NCI-H1092 treated with DMSO at 0.1 percent for 48 hours (cell line): ENCODE results near the gene KDM4D.
A peak's percentile ranks its signal among the peaks of the same experiment; 100 is the strongest.
"Not testable (repeated sequence)": the region's sequence is repeated elsewhere in the genome, so short reads cannot be mapped to it uniquely, and the experiment has no call there.

Experiments
- DNase-seq: peaks from one replicate; lab custom pipeline; 2025; lab: John Stamatoyannopoulos, UW

Gene KDM4D

GRCh38 chr11:94958121-94958696 is 15.3 kb upstream of the KDM4D start:
- no peak for DNase-seq

DNA sequence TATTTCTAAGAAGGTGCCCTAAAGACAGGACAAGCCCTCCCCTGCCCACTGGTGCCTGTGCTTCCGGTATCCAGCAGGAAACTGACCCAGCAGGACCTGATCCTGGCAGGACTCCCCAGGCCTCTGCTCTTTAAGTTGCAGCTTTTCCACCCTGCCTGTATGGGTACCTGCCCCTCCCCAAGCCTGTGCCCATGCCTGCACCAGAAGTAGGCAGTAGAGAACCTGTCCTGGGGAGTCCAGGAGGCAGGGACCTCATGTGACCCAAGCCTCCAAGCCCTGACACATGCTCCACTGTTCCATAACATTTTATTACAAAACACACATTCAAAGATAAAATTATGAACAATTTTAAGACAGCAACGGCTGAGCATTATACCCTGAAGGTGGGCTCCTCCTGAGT is 14.3 kb upstream of the KDM4D start:
- DNase-seq: no peak

DNA sequence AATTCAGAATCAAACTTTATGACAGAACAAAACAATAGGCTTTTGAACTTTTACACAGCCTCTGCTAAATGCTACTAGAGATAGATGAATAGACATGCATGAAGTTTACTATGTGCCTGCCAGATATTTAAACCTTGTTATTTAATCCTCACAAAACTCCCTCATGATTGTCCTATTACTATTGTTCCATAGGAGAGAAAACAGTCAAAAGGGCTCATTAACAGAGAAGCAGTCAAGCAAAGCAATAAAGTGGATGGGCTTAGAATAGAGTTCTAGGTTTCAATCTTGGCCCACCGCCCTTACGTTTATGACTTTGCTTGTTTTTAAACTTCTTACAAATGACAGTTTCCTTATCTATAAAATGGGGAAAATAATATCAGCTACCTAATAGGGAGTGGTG is 13.0 kb upstream of the KDM4D start:
- no peak for DNase-seq

- no peak for DNase-seq
Measured at GRCh38 chr11:94961255-94961654, 12.3 kb upstream of the KDM4D start.

DNA sequence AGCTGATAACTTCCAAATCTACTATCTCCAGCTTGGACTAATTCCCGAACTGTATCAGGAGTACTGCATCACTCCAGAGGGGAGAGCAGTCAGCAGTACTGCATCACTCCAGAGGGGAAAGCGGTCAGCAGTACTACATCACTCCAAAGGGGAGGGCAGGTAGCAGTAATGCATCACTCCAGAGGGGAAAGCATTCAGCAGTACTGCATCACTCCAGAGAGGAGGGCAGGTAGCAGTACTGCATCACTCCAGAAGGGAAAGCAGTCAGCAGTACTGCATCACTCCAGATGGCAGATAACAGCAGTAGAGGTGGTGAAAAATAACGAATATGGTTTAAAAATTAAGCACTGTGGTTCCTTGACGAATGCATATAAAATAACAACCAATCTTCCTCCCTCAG is 8.6 kb upstream of the KDM4D start:
- no peak for DNase-seq

GRCh38 chr11:94968334-94968958 is 5.1 kb upstream of the KDM4D start:
- peak; percentile 6 for DNase-seq

GRCh38 chr11:94972700-94973098 is 810 bp upstream of the KDM4D start:
- no peak for DNase-seq

DNA sequence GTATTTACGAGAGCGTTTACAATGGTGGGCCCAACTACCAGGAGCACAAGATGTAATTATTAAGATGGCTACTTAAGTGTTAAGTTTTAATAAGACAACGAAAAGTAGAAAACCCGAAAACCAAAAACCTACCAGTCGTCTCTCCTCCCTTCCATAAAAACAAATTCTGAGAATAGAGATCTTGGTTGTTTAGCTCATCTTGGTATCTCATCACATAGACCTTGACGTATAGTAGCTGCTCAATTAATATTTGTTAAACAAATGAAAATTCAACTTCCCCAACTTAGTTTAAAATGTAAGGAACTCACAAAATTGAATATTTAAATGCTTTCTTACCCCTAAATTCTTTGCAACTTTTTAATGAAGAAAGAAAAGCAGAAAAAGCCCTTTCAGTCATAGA is 669 bp downstream of the KDM4D start:
- DNase-seq: no peak

DNA sequence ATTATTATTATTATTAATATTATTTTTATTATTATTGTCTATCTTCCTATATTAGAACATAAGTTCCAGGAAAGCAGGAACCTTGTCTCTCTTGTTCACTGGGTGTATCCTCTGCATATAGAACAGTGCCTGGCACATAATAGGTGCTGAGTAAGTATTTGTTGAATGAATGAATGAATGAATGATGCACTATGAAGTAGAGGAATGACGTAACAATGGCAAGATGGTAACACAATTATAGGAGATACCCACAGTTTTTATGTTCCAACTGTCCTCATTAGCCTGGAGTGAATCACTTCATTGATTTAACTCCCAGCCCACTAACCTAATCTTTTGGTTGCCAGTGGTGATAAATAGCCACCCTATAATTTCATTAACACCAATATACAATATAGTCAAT is 2.1 kb downstream of the KDM4D start:
- DNase-seq: no peak

GRCh38 chr11:94987378-94987777 is 13.9 kb downstream of the KDM4D start:
- DNase-seq: no peak

DNA sequence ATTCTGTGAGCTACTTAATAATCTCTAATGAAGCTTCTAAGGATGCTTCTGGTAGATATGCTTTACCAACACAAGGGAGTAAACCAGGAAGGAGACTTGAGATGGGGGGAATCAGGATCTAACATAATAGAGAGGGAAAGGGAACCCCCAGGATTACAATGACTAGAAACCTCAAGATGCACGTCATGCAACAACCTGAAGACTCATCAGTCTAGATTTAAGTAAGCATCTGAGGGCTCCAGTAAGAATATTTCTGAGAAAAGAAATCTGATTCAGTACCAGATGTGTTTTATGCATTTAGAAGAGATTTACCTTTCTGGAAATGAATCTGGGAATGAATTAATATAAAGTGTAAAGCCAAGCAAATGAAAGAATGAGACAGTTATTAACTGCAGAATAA is 15.2 kb downstream of the KDM4D start:
- DNase-seq: no peak

DNA sequence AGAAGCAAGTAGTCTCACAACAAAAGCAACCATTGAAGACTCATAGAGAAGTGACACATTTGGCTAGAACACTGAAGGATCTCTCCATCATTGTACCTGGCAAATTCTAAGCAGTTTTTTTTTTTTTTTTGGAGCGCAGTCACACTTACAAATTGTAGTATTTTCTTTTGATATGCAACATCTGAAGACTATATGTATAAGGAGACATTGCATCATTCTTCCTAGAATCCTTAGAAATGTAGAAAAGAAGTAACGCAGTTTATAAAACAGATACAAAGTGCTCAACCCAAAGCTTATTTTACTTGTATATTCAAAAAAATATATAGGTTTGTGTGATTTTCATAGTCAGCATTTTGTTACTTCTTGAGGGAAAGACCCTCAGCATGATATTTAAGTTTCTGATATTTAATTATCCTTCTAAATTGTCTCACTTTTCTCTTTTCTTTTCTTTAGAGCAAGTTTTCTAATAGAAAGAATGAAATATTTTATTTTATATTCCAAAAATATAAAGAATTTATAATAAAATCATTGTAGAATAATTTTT is 20.0 kb downstream of the KDM4D start:
- DNase-seq: no peak

DNA sequence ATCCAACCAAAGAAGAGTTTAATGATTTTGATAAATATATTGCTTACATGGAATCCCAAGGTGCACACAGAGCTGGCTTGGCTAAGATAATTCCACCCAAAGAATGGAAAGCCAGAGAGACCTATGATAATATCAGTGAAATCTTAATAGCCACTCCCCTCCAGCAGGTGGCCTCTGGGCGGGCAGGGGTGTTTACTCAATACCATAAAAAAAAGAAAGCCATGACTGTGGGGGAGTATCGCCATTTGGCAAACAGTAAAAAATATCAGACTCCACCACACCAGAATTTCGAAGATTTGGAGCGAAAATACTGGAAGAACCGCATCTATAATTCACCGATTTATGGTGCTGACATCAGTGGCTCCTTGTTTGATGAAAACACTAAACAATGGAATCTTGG is 23.9 kb downstream of the KDM4D start:
- no peak for DNase-seq

DNA sequence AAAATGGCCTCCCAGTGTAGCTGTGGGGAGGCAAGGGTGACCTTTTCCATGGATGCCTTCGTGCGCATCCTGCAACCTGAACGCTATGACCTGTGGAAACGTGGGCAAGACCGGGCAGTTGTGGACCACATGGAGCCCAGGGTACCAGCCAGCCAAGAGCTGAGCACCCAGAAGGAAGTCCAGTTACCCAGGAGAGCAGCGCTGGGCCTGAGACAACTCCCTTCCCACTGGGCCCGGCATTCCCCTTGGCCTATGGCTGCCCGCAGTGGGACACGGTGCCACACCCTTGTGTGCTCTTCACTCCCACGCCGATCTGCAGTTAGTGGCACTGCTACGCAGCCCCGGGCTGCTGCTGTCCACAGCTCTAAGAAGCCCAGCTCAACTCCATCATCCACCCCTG is 24.8 kb downstream of the KDM4D start:
- DNase-seq: no peak

DNA sequence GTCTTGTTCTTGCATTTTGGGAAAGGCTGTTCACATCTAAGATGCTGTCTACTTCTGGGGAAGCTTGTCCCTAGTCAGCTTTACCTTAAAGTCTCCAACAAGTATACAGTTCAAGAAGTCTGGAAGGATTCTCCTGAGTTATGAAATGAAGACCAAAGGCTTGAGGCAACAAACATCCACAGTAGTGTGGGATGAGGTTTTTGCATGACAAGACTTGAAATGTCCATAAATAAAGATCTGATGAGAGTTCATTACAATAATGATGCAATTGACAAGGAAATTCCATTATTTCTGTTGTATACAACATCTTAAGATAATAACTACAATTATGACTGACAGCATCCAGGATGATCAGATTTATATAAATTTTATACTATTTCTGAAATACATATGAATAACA is 30.2 kb downstream of the KDM4D start:
- DNase-seq: no peak

- no peak for DNase-seq
Measured at GRCh38 chr11:95005642-95006041, 32.1 kb downstream of the KDM4D start.

GRCh38 chr11:95011376-95011775 is 37.9 kb downstream of the KDM4D start:
- no peak for DNase-seq

DNA sequence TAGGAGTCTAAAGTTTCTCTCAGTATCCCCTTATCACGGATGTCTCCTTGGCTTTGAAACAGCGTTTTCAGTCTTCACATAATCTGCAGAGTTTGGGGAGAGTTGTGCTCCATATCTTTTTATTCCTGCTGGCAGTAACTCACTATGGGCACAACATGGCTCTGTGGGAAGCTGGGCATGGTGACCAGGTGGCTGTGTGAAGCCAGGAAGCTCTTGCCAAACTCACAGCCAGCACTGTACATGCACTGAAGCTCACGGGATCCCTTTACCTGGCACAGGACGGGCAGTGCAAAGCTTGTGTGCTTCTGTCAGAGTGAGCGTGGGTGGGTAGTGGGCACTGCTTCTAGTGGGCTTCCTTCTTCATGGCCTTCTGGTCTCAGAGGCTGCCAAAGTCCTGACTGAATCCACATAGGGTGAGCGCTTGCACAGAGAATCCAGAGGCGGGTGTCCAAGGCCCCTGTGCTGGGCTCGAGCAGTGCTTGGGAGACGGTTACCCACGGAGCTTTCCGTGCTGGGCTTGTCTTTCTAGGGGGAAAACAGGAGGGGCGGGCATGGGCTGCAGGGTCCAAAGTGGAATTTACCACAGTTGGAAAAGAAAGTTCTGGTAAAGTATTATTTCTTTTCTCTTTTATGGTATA is 40.8 kb downstream of the KDM4D start:
- no peak for DNase-seq

DNA sequence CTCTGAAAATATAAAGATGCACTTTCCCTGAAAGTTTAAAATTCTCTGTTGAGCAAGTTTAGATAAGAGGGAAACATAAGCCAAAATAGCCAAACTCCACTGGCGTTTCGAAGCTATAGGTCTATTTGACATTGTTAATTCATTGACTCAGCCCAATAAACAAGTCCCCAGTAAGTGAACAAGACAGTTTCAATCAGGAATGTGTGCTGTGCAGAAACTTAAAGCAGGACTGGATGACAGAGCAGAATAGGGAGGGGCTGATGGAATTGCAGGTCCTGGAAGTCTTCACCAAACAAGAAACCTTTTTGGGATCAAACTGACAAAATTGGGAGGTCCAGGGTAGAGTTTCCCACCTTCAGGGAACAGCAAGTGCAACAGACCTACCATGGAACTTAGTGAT is 42.6 kb downstream of the KDM4D start:
- DNase-seq: no peak

- not testable (repeated sequence) for DNase-seq
Measured at GRCh38 chr11:95021468-95021867, 48.0 kb downstream of the KDM4D start.

- DNase-seq: no peak
Measured at GRCh38 chr11:95024958-95025357, 51.4 kb downstream of the KDM4D start, which contains the start of gene KDM4E. TSS of gene KDM4E (plus strand) at chr11:95025258. CDS start at chr11:95025558, 300 bp downstream.

DNA sequence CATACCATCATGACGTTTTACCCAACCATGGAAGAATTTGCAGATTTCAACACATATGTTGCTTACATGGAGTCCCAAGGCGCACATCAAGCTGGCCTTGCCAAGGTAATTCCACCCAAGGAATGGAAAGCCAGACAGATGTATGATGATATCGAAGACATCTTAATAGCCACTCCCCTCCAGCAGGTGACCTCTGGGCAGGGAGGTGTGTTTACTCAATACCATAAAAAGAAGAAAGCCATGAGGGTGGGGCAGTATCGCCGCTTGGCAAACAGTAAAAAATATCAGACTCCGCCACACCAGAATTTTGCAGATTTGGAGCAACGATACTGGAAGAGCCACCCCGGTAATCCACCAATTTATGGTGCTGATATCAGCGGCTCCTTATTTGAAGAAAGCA is 52.1 kb downstream of the KDM4D start:
- not testable (repeated sequence) for DNase-seq

DNA sequence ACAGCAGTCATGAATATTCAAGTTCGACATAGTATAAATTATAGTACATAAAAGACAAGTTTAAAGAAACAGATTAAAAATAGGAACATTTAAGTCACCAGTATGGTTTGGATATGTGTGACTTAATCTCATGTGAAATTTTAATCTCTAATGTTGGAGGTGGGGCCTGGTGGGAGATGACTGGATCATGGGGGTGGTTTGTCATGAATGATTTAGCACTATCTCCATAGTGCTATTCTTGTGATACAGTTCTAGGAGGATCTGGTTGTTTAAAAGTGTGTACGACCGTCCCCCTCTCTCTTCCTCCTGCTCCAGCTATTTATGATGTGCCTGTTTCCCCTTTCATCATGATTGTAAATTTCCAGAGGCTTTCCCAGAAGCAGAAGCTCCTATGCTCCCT is 54.8 kb downstream of the KDM4D start:
- DNase-seq: no peak
